AG09309 (cell line): ENCODE measurements around the gene UFL1.
"Not testable (repeated sequence)": the region's sequence is repeated elsewhere in the genome, so short reads cannot be mapped to it uniquely, and the experiment has no call there.

ENCODE experiments used
- DNase-seq: peaks from one replicate; pipeline ENCODE4 v3.0.0-alpha.2; 2010; ENCODE audit warnings: low read depth
- H3K4me3 ChIP-seq: 2 replicates; pipeline ENCODE4 v1.5.1; 2011; ENCODE audit warnings: mild to moderate bottlenecking, low read depth, low read length, moderate library complexity; ENCODE audit not compliant: control insufficient read depth
- CTCF ChIP-seq: IDR thresholded peaks from 2 replicates; pipeline ENCODE4 v1.5.1; 2011; ENCODE audit warnings: mild to moderate bottlenecking, low read depth, low read length, inconsistent platforms; ENCODE audit not compliant: insufficient read depth, control insufficient read depth; ENCODE audit errors: missing control alignments

The UFL1 gene

GRCh38 chr6:96521644-96522464 is at the start of gene UFL1:
Gene UFL1, plus strand, starts transcription at chr6:96521806. Its CDS starts 68 bp downstream, at chr6:96521874.
- peak within 1 kb of the TSS; percentile 67 for H3K4me3 ChIP-seq
- peak; percentile 56 for DNase-seq
- peak; percentile 18 for TF ChIP-seq CTCF

GRCh38 chr6:96472291-96472690 is 49.3 kb upstream of the UFL1 start:
- H3K4me3 ChIP-seq, DNase-seq: not testable (repeated sequence)

- TF ChIP-seq CTCF: no peak
Measured at GRCh38 chr6:96478695-96479094, 42.9 kb upstream of the UFL1 start.

GRCh38 chr6:96491926-96492325 is 29.7 kb upstream of the UFL1 start:
- DNase-seq: no peak
- no peak overlapping the region for H3K4me3 ChIP-seq
- TF ChIP-seq CTCF: no peak

More at GRCh38 chr6:96478695-96479094, 42.9 kb upstream of the UFL1 start:
- no peak overlapping the region for H3K4me3 ChIP-seq
- DNase-seq: no peak

GRCh38 chr6:96499781-96500180 is 21.8 kb upstream of the UFL1 start:
- TF ChIP-seq CTCF: no peak
- no peak overlapping the region for H3K4me3 ChIP-seq
- DNase-seq: no peak

- no peak overlapping the region for H3K4me3 ChIP-seq
Measured at GRCh38 chr6:96502915-96503314, 18.7 kb upstream of the UFL1 start.

GRCh38 chr6:96505363-96505762 is 16.2 kb upstream of the UFL1 start:
- no peak for TF ChIP-seq CTCF
- no peak overlapping the region for H3K4me3 ChIP-seq
- DNase-seq: no peak

More at GRCh38 chr6:96502915-96503314, 18.7 kb upstream of the UFL1 start:
- no peak for DNase-seq
- no peak for TF ChIP-seq CTCF
